SK-N-SH (cell line): ENCODE measurements around the gene ABCC3. TPM values are rescaled to one million over a fixed set of nuclear protein-coding genes. Genes with fewer than 3 reads are reported as not detected.
A peak's percentile ranks its signal among the peaks of the same experiment; 100 is the strongest.

Experiments
- CTCF ChIA-PET: fragments of 300-600, 350-600 bp; formaldehyde crosslinking; extraction: SDS; loops from one replicate; lab custom pipeline; 2021; lab: Yijun Ruan, JAX
- POLR2A ChIA-PET: fragments of 350-600 bp; sonication (Branson Sonifier 250); formaldehyde crosslinking; extraction: SDS; loops from one replicate; lab custom pipeline; 2020; ENCODE audit warnings: antibody characterized with exemption, inconsistent platforms; lab: Yijun Ruan, JAX
- DNase-seq: peaks from one replicate; pipeline ENCODE4 v3.0.0; 2012
- H2AFZ ChIP-seq: fragments of 200-600 bp; sonication (generic); 2 replicates; pipeline ENCODE4 v1.8.1; 2016; ENCODE audit warnings: antibody characterized with exemption, mild to moderate bottlenecking, low read depth
- H3F3A ChIP-seq: fragments of 200-600 bp; sonication (generic); replicated peaks from 2 replicates; pipeline ENCODE3; 2016; ENCODE audit warnings: antibody characterized with exemption, mild to moderate bottlenecking; ENCODE audit not compliant: insufficient read depth
- H3K27ac ChIP-seq, 2 experiments: fragments of 200-500 bp in 1 of 2; fragments of 200-600 bp in 1 of 2; sonication (Bioruptor generic) in 1 of 2; sonication (generic), shearing (Covaris generic) in 1 of 2; 2 replicates each; pipeline versions ENCODE4 v1.5.1 to v1.6.1; 2014 to 2016; ENCODE audit warnings: low read depth in 2 of 2, inconsistent platforms in 1 of 2, low read length in 1 of 2, mild to moderate bottlenecking in 1 of 2, mixed read lengths in 1 of 2
- H3K27me3 ChIP-seq: fragments of 200-600 bp; sonication (generic), shearing (Covaris generic); 2 replicates; pipeline ENCODE4 v1.6.1; 2016; ENCODE audit warnings: mixed run types; ENCODE audit not compliant: insufficient read depth
- H3K36me3 ChIP-seq, 2 experiments: fragments of 200-500 bp in 1 of 2; fragments of 200-600 bp in 1 of 2; sonication (Bioruptor generic) in 1 of 2; sonication (generic) in 1 of 2; replicated peaks in 1 of 2; 2 replicates each; pipeline versions ENCODE3 to v1.5.1; 2014 to 2016; ENCODE audit warnings: low read length in 1 of 2, mild to moderate bottlenecking in 1 of 2; ENCODE audit not compliant: insufficient read depth in 2 of 2, control insufficient read depth in 1 of 2
- H3K4me1 ChIP-seq, 2 experiments: fragments of 200-500 bp in 1 of 2; fragments of 200-600 bp in 1 of 2; sonication (Bioruptor generic) in 1 of 2; sonication (generic), shearing (Covaris generic) in 1 of 2; 2 replicates each; pipeline versions ENCODE4 v1.5.1 to v1.6.1; 2014 to 2016; ENCODE audit warnings: low read depth in 1 of 2, low read length in 1 of 2, mixed run types in 1 of 2; ENCODE audit not compliant: insufficient read depth in 2 of 2, control insufficient read depth in 1 of 2
- H3K4me2 ChIP-seq: fragments of 200-600 bp; sonication (generic), shearing (Covaris generic); 2 replicates; pipeline ENCODE4 v1.6.1; 2017; ENCODE audit warnings: mixed run types
- H3K4me3 ChIP-seq, 2 experiments: fragments of 200-500 bp in 1 of 2; fragments of 200-600 bp in 1 of 2; sonication (Bioruptor generic) in 1 of 2; sonication (generic), shearing (Covaris generic) in 1 of 2; 2 replicates each; pipeline versions ENCODE4 v1.5.1 to v1.8.1; 2014 to 2016; ENCODE audit warnings: low read depth in 2 of 2, inconsistent platforms in 1 of 2, low read length in 1 of 2, mild to moderate bottlenecking in 1 of 2, mixed read lengths in 1 of 2, moderate library complexity in 1 of 2
- H3K79me2 ChIP-seq: fragments of 200-600 bp; sonication (generic); 2 replicates; pipeline ENCODE4 v1.8.1; 2017; ENCODE audit warnings: mild to moderate bottlenecking; ENCODE audit not compliant: insufficient read depth
- H3K9ac ChIP-seq: fragments of 200-600 bp; sonication (generic); 2 replicates; pipeline ENCODE4 v1.6.1; 2017; ENCODE audit warnings: mixed run types
- H3K9me2 ChIP-seq: fragments of 200-600 bp; sonication (generic); 2 replicates; pipeline ENCODE4 v1.6.1; 2017; ENCODE audit warnings: mixed run types
- H3K9me3 ChIP-seq: fragments of 200-600 bp; sonication (generic); 2 replicates; pipeline ENCODE4 v1.6.1; 2017; ENCODE audit warnings: mixed run types, mild to moderate bottlenecking, moderate library complexity
- H4K20me1 ChIP-seq: fragments of 200-600 bp; sonication (generic); 2 replicates; pipeline ENCODE4 v1.6.1; 2017; ENCODE audit warnings: mild to moderate bottlenecking, mixed run types; ENCODE audit not compliant: insufficient read depth
- CHD2 ChIP-seq: fragments of 150-350 bp; IDR thresholded peaks from 2 replicates; pipeline ENCODE4 v1.6.1; 2018; ENCODE audit warnings: low read length; ENCODE audit not compliant: partially characterized antibody
- EZH2phosphoT487 ChIP-seq: fragments of 200-600 bp; sonication (generic); IDR thresholded peaks from 2 replicates; pipeline ENCODE4 v1.6.1; 2017; ENCODE audit warnings: low read depth, mixed run types, mild to moderate bottlenecking, antibody characterized with exemption, moderate library complexity, borderline replicate concordance
- FOXJ3 ChIP-seq: sonication (generic); formaldehyde crosslinking; IDR thresholded peaks from 2 replicates; pipeline ENCODE4 v1.5.1; 2020; ENCODE audit warnings: mild to moderate bottlenecking, missing genetic modification reagents
- GATA2 ChIP-seq: sonication (generic); formaldehyde crosslinking; IDR thresholded peaks from 2 replicates; pipeline ENCODE4 v1.5.0; 2020; ENCODE audit warnings: mild to moderate bottlenecking, missing genetic modification reagents
- RAD21 ChIP-seq: IDR thresholded peaks from 2 replicates; pipeline ENCODE4 v1.6.1; 2012; ENCODE audit warnings: mild to moderate bottlenecking, low read length
- RCOR1 ChIP-seq: fragments of 150-350 bp; IDR thresholded peaks from 2 replicates; pipeline ENCODE4 v1.6.1; 2017; ENCODE audit warnings: antibody characterized with exemption, low read length
- RXRA ChIP-seq: IDR thresholded peaks from 2 replicates; pipeline ENCODE4 v1.4.0; 2012; ENCODE audit warnings: low read depth, mild to moderate bottlenecking, borderline replicate concordance
- SMC3 ChIP-seq: IDR thresholded peaks from 2 replicates; pipeline ENCODE4 v1.6.1; 2012; ENCODE audit warnings: low read depth, low read length, improper control_type of control experiment
- TCF12 ChIP-seq: IDR thresholded peaks from 2 replicates; pipeline ENCODE4 v1.4.0; 2012
- USF1 ChIP-seq: IDR thresholded peaks from 2 replicates; pipeline ENCODE4 v1.4.0; 2012; ENCODE audit warnings: low read depth, borderline replicate concordance
- YY1 ChIP-seq: IDR thresholded peaks from 2 replicates; pipeline ENCODE4 v1.4.0; 2012; ENCODE audit warnings: low read depth, mild to moderate bottlenecking
- WGBS: methylation state at CpG from one replicate; pipeline ENCODE4 v1.1.6; 2017; ENCODE audit warnings: low lambda C conversion rate; 5-methylcytosine and 5-hydroxymethylcytosine counted together
- polyA plus RNA-seq, 3 experiments: library from polyadenylated mRNA; depleted of rRNA; stranded (reverse); fragments of >200 nt; gene quantifications; 2 replicates each; pipeline ENCODE4 v1.2.3, GENCODE V29; 2012
- TF ChIP-seq, protein P1 (sequence below): fragments of 200-600 bp; sonication (generic); IDR thresholded peaks from 2 replicates; pipeline ENCODE4 v1.6.1; 2017; ENCODE audit warnings: antibody characterized with exemption, mild to moderate bottlenecking, moderate library complexity

The ABCC3 gene
- polyA plus RNA-seq, 1 of the 3 experiments (the other 2 are of a cell fraction), result 185 TPM

GRCh38 chr17:50627782-50628601, 6.7 kb upstream of the ABCC3 start:
- TF ChIP-seq RXRA (no peak), GATA2 (peak; percentile 69), YY1 (no peak), CHD2 (peak; percentile 80)
- H3K27ac ChIP-seq, result peak overlapping the region in 1 of 2 experiments; percentile 64; a peak in 2 of 4 replicates
- no peaks in the 10 kb centered on the region for H3K36me3 ChIP-seq
- ChIA-PET CTCF (interaction anchor here (1.0 to 21.7 kb wide), 24 partner anchors 10 to 508 kb away, joined by 3 to 1212 read pairs (median 8); partner anchors contain the start of genes ABCC3, CACNA1G and SPATA20), POLR2A (interaction anchor here (0.7 to 1.8 kb wide), 9 partner anchors 14 to 238 kb away, joined by 3 to 11 read pairs (median 4); partner anchors contain the start of gene TOB1)
- peak; percentile 79 for DNase-seq
- no peak overlapping the region for H3K9ac ChIP-seq
- H3K79me2 ChIP-seq, result no peaks in the 10 kb centered on the region
- no peak overlapping the region for H3K4me2 ChIP-seq
- no peaks in the 10 kb centered on the region for H4K20me1 ChIP-seq
- no peaks in the 10 kb centered on the region for H3K27me3 ChIP-seq
- H3F3A ChIP-seq, result peaks cover 7% of the 10 kb centered on the region
- H2AFZ ChIP-seq, result no peak overlapping the region
- H3K9me2 ChIP-seq, result no peaks in the 10 kb centered on the region
- H3K9me3 ChIP-seq, result no peaks in the 10 kb centered on the region
- peaks cover 13 to 41% of the 10 kb centered on the region in 2 experiments for H3K4me1 ChIP-seq
- no peak overlapping the region for H3K4me3 ChIP-seq
- 59% methylated on average over 17 of the region's 17 CpGs for WGBS

- H3K9ac ChIP-seq, result no peak overlapping the region
- no peak overlapping the region for H3K4me3 ChIP-seq
- H2AFZ ChIP-seq, result no peak overlapping the region
- H3K4me1 ChIP-seq, result peaks cover 13 to 46% of the 10 kb centered on the region in 2 experiments
- TF ChIP-seq RXRA (no peak), CHD2 (no peak), EZH2phosphoT487 (no peak)
- H3K9me3 ChIP-seq, result no peaks in the 10 kb centered on the region
- 71% methylated on average over 6 of the region's 6 CpGs for WGBS
- no peaks in the 10 kb centered on the region for H3K9me2 ChIP-seq
- ChIA-PET CTCF (interaction anchor here (0.6 to 21.7 kb wide), 31 partner anchors 8 to 310 kb away, joined by 3 to 1212 read pairs (median 8); partner anchors contain the start of genes ABCC3, CACNA1G, EPN3 and RSAD1), POLR2A (no interaction called here)
- no peaks in the 10 kb centered on the region for H4K20me1 ChIP-seq
- H3K79me2 ChIP-seq, result peaks cover 2% of the 10 kb centered on the region
- no peaks in the 10 kb centered on the region for H3K36me3 ChIP-seq
- peaks cover 11% of the 10 kb centered on the region for H3F3A ChIP-seq
- H3K27ac ChIP-seq, result no peak overlapping the region
- H3K27me3 ChIP-seq, result no peaks in the 10 kb centered on the region
- DNase-seq, result peak; percentile 11
- no peak overlapping the region for H3K4me2 ChIP-seq
Measured at GRCh38 chr17:50629902-50630301, 4.8 kb upstream of the ABCC3 start.

GRCh38 chr17:50630524-50631194, 4.0 kb upstream of the ABCC3 start:
- no peaks in the 10 kb centered on the region for H4K20me1 ChIP-seq
- H3K36me3 ChIP-seq, result no peaks in the 10 kb centered on the region
- ChIA-PET CTCF (interaction anchor here (0.6 to 21.7 kb wide), 38 partner anchors 8 to 309 kb away, joined by 3 to 1212 read pairs (median 4); partner anchors contain the start of genes ABCC3, CACNA1G, CHAD and EPN3), POLR2A (no interaction called here)
- H3K9ac ChIP-seq, result no peak overlapping the region
- H3K9me3 ChIP-seq, result no peaks in the 10 kb centered on the region
- H3K4me2 ChIP-seq, result no peak overlapping the region
- peak; percentile 89 for DNase-seq
- H3K79me2 ChIP-seq, result peaks cover 10% of the 10 kb centered on the region
- TF ChIP-seq RAD21 (peak; percentile 78), SMC3 (peak; percentile 98), USF1 (no peak), FOXJ3 (CRISPR knock-in tag) (no peak; the same call in 1 of the 2 replicates), RCOR1 (0 out of 2 replicates have a peak, but pooled peaks have one; percentile 26), TCF12 (no peak; the same call in 1 of the 2 replicates)
- TF ChIP-seq, protein P1, sequence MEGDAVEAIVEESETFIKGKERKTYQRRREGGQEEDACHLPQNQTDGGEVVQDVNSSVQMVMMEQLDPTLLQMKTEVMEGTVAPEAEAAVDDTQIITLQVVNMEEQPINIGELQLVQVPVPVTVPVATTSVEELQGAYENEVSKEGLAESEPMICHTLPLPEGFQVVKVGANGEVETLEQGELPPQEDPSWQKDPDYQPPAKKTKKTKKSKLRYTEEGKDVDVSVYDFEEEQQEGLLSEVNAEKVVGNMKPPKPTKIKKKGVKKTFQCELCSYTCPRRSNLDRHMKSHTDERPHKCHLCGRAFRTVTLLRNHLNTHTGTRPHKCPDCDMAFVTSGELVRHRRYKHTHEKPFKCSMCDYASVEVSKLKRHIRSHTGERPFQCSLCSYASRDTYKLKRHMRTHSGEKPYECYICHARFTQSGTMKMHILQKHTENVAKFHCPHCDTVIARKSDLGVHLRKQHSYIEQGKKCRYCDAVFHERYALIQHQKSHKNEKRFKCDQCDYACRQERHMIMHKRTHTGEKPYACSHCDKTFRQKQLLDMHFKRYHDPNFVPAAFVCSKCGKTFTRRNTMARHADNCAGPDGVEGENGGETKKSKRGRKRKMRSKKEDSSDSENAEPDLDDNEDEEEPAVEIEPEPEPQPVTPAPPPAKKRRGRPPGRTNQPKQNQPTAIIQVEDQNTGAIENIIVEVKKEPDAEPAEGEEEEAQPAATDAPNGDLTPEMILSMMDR, result peak; percentile 99
- no peak overlapping the region for H3K27ac ChIP-seq
- H3K27me3 ChIP-seq, result no peaks in the 10 kb centered on the region
- no peak overlapping the region for H2AFZ ChIP-seq
- peaks cover 13 to 44% of the 10 kb centered on the region in 2 experiments for H3K4me1 ChIP-seq
- no peaks in the 10 kb centered on the region for H3K9me2 ChIP-seq
- peaks cover 11% of the 10 kb centered on the region for H3F3A ChIP-seq
- no peak overlapping the region; a peak in 1 of 4 replicates for H3K4me3 ChIP-seq
- 62% methylated on average over 7 of the region's 7 CpGs for WGBS
